DOHH2 (cell line): ENCODE results near the gene OR10H2.

ENCODE experiments used
- CTCF ChIP-seq: fragments of 200-600 bp; sonication (generic); IDR thresholded peaks from one replicate; pipeline ENCODE4 v1.5.1; 2014; ENCODE audit warnings: antibody characterized with exemption, mild to moderate bottlenecking, low read depth, low read length; ENCODE audit not compliant: poor library complexity, severe bottlenecking
- EZH2phosphoT487 ChIP-seq: fragments of 200-600 bp; sonication (generic); IDR thresholded peaks from 2 replicates; pipeline ENCODE4 v1.6.1; 2017; ENCODE audit warnings: borderline replicate concordance, mild to moderate bottlenecking, antibody characterized with exemption, low read length, moderate library complexity, mixed read lengths

DNA sequence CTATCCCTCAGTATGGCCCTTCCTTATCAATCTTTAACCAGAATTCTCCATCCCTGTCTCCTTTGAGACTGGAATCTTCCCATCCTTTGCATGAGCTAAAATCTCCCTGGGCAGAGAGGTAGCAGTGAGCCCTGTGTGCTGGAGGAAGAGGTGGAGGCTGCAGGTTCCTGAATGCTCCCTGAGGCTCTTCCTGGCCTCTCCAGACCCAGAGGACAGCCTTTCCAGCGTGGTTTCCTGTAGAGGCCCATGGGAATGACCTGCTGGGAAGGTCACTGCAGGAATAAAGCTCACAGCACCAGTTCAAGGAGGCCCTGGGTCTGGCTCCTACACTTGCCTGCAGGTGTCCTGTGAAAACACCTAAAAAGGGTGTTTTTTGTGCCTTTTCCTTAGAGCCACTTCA is 4.6 kb downstream of the OR10H2 start:
- no peak for TF ChIP-seq CTCF
- no peak for TF ChIP-seq EZH2phosphoT487
